GM18526 (cell line): ENCODE data around the gene SEPTIN12.

ENCODE experiments used
- POLR2A ChIP-seq: IDR thresholded peaks from 3 replicates; pipeline ENCODE4 v1.6.1; 2011; ENCODE audit not compliant: insufficient read length; ENCODE audit errors: extremely low read depth

Gene SEPTIN12

DNA sequence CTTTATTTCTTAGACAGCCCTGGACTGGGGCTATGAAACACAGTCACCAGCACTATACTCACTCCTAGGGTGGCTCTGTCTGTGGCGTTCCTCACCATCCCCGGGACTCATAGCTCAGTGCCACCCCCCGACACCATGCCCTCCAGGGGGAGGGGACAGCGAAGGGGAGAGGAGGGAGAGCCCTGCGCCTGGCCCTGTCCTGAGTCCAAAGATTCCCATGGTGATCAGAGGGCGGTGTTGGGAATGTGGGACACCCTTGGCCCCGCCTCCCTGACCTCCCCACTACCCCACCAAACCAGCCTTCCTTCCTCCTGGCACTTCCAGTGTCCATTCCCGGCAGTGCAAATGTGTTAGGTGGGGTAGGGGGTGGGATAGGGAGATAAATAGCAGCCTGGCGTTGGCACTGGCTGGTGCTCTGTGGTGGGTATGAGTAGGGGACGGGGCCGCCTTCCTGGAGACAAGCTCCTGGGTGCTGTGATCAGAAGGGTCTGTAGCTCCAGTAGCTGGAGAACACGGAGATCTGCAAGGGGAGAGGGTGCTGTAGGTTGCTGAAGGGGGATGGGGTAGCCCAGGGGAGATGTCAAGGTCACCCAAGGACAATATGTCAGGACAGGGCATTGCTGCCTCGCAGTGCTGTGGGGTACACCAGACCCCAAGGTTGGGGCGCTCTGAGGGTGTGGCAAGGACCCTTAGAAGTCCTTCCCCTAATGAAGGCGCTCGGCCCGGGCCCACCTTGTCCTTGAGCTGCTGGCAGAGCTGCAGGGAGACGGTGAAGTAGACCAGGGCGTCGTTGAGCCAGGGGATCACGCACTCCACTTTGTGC is 9.0 kb upstream of the SEPTIN12 start:
- TF ChIP-seq POLR2A: no peak

DNA sequence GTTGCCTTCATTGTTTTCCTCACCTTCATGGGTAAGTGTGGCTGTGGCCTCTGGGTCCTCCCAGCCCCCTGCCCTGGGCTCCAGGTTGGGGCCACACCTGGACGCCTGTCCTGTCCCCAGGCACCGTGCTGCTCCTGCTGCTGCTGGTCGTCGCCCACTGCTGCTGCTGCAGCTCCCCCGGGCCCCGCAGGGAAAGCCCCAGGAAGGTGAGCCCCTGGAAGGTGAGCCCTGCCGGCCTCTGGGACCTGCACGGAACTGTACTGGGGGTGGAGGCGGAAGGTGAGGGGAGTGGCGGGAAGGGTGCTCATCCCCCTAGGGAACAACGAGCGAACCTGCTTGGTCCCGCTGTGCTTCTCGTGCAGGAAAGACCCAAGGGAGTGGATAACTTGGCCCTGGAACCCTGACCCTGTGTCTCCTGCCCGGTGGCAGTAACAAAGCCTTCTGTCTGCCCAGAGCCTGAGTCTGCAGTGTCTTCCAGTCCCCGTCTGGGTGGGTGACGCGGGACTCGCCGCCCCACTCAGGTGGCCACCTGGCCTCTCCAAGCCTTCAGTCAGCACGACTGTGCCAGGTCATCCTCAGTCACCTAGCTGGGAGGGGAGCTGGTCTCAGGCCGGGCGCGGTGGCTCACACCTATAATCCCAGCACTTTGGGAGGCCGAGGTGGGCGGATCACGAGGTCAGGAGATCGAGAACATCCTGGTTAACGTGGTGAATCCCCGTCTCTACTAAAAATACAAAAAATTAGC is 7.9 kb upstream of the SEPTIN12 start:
- no peak for TF ChIP-seq POLR2A

DNA sequence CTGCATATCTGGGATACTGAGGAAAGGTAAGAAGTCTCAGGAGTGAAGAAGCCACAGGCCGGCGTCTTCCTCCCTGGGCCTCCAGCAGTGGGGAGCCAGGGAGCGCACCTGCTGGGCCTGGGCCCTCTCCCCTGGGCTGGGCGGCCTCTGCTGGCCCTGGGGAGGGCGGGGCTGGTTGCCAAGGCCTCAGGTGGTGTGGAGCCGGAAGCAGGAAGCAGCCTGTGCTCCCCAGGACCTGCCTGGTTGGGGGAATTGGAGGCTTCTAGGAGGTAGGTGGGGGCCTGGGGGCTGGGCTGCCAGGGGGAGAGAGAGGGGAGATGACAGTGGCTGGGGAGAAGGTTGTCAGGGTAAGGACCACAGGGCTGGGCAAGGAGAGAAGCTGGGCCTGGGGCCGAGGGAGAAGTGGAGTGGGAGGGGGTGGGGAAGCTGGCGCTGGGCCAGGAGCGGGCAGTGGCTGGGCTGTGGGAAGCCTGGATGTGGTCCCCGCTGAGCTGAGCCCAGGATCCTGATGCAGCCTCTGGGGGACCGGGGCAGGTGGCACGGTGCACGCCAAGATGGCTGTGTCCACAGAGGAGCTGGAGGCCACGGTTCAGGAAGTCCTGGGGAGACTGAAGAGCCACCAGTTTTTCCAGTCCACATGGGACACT is 7.2 kb upstream of the SEPTIN12 start, which contains the start of gene SMIM22:
Gene SMIM22 (plus strand): TSS at position 189 of the 647 bp plus-strand sequence. CDS start 366 bp downstream, at position 555.
- TF ChIP-seq POLR2A: no peak

- TF ChIP-seq POLR2A: no peak
Observed at GRCh38 chr16:4792951-4793513, 4.9 kb upstream of the SEPTIN12 start.

GRCh38 chr16:4790871-4791270 is 2.7 kb upstream of the SEPTIN12 start:
- no peak for TF ChIP-seq POLR2A

DNA sequence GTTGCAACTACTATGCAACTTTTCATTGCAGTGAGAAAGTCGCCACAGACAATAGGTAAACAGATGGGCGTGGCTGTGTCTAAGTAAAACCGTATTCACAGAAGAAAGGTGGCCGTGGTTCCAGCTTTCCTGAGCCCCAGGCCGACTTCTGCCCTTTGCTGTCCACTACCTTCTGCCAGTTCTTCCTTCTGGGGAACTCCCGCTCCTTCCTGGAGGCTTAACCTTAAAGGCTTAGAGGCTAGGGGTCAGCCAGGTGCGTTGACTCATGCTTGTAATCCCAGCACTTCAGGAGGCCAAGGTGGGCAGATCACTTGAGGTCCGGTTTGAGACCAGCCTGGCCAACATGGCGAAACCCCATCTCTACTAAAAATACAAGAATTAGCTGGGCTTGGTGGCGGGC is 2.1 kb upstream of the SEPTIN12 start:
- TF ChIP-seq POLR2A: no peak

GRCh38 chr16:4788910-4789309 is 765 bp upstream of the SEPTIN12 start:
- no peak for TF ChIP-seq POLR2A

DNA sequence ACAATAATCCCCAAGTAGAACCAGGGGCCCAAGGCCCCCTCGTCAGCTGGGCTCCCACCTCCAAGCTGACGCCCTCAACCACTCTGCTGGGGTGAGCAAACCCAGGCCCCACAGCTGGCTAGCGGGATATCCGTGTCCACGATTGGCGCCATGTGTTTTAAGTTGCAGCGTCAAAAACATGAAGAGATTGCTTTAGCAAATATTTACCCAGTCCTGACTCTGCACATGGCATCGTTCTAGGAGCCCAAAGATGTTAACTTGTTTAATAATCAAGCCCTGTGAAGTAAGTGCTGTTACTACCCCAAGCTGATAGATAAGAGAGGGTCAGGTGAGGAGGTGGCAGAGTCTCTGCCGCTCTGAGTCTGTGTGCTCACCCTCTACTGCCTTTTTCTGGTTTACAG is 344 bp upstream of the SEPTIN12 start:
- TF ChIP-seq POLR2A: no peak

DNA sequence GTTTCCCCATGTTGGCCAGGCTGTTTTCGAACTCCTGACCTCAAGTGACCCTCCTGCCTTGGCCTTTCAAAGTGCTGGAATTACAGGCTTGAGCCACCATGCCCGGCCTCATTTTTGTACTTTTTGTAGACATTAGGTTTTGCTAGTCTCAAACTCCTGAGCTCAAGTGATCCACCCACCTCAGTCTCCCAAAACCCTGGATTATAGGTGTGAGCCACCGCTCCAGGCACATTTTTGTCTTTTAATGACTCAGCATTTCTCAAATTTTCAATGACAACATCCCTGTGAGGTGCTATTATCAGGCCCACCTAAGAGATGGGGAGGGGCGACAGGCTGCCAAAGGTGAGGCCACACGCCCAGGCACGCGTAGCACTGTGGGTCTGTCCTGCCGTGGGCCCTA is 1.1 kb downstream of the SEPTIN12 start:
- TF ChIP-seq POLR2A: no peak

DNA sequence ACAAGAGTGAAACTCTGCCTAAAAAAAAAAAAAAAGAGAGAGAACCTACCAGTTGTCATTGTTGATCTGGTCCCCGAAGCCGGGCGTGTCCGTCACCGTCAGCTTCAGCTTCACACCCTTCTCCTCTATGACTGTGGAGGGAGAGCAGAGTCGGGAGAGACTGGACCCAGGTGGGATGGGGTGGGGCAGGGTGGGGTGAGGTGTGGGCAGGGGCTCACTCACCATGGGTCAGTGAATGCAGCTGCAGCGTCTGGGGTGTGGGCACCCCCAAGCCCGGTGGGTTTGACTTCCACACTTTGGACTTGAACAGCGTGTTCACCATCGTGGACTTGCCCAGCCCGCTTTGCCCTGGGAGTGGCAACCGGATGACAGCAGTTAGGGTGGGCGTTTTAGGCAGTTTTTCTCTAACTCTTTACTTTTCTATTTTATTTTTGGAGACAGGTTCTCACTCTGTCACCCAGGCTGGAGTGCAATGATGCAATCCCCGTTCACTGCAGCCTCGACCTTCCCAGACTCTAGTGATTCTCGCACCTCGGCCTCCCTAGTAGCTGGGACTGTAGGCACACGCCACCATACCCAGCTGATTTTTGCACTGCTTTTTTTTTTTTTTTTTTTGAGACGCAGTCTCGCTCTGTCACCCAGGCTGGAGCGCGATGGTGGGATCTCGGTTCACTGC is 2.2 kb downstream of the SEPTIN12 start:
- no peak for TF ChIP-seq POLR2A

GRCh38 chr16:4783951-4784336 is 4.2 kb downstream of the SEPTIN12 start:
- TF ChIP-seq POLR2A: no peak

- no peak for TF ChIP-seq POLR2A
Observed at GRCh38 chr16:4783251-4783950, 4.7 kb downstream of the SEPTIN12 start.

- no peak for TF ChIP-seq POLR2A
Observed at GRCh38 chr16:4780235-4780634, 7.9 kb downstream of the SEPTIN12 start.

- no peak for TF ChIP-seq POLR2A
Observed at GRCh38 chr16:4778050-4778392, 10.1 kb downstream of the SEPTIN12 start.
